NCI-H2196 (cell line): ENCODE data around the gene WNT5B.

ENCODE experiments used
- DNase-seq: peaks from one replicate; lab custom pipeline; 2025; ENCODE audit not compliant: unreplicated experiment; lab: John Stamatoyannopoulos, UW

Gene WNT5B

DNA sequence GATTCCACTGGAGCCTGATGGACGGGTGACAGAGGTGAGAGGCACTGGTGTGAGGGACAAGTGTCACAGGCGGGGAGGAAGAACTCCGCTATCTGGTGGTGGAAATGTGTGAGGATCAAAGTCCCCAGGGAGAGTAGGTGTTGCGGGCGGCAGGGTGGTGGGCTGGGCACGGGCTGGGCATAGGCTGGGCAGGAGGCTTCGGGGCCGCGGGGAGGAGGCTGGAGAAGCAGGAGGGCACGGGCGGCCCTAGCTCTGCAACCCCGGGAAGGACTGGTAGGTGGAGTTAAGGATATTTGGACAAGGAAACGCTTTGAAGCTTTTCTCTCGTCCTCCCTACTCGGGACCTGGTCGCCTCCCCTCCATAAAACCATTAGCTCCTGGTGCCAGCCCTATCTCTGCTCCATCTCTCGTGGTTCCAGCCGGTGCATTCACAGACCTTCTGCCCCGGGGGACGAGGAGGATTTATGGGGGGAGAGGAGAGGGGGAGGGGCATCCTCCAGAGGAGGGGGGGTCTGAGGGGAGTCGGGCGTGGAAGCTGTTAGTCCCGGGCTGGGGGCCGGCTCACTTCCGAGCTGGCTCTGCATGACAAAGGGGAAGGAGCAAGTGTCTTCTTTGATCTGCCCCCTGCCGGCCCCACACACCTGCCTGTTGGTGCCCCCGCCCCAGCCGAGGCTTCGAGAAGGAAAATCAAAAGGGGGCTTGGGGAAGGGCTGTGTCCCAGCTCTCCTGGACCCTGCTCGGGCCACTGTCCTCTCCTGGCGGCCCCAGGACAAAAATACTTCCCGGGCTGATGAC is 504 bp downstream of the WNT5B start:
- no peak for DNase-seq

DNA sequence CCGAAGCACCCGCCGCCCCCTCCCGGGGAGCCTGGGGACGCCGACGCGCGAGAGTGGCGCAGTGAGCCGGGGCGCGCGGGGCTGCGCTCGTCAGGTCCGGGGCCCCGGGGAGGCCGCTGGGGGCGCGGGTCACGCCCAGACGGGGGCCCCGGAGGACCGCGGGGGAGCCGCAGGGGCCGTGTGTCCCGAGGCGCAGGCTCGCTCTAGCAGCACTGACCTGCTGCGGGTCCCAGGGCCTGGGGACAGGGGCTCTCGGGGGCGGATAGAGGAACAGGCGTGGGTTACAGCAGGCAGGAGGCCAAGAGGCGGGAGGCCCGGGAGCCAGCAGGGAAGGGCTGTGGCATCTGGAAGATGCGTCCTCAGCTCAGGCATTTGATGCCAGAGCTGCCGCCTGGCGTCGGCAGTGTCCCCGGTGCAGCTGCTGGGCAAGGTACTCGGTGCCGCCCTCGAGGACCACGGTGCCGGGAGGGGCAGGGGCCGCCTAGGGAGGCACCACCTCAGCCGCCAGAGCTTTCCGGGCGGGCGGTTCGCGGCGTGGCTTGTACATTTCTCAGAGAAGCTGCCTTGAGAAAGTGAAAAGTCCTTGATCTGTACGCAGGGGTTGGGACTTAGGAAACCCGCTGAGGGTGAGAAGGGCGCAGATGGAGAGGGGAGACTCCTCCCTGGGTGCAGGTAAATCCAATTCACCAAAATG is 1.2 kb downstream of the WNT5B start:
- peak; percentile 17 for DNase-seq

DNA sequence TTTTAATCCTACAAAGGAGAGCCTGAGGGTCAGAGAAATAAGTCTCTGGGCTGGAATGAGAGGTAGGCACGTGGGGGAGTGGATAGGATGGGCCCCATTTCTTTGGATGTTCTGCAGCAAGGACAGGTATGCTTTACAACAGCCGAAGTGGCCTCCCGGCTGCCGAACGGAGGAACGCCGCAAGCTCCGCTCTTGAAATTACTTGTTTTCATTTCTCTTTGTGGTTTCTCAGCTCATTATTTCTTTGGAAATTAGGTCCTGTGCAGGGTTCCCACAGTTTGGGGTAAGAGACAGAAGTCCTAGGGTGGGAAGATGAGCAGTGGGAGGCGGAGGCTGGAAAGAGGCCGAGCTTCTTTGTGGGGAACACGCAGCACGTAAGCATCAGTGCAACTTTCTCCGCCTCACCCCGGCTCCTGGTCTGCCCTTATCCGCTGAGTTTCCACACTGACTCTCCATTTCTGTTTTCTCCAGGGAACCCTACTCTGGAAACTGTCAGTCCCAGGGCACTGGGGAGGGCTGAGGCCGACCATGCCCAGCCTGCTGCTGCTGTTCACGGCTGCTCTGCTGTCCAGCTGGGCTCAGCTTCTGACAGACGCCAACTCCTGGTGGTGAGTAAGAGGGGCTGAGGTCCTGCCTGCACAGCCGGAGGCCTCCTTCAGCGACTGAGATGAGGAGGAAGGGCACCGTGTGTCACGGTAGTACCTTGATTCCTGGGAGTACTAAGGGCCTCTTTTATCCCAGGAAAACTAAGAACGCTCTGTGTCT is 2.0 kb downstream of the WNT5B start:
- no peak for DNase-seq

DNA sequence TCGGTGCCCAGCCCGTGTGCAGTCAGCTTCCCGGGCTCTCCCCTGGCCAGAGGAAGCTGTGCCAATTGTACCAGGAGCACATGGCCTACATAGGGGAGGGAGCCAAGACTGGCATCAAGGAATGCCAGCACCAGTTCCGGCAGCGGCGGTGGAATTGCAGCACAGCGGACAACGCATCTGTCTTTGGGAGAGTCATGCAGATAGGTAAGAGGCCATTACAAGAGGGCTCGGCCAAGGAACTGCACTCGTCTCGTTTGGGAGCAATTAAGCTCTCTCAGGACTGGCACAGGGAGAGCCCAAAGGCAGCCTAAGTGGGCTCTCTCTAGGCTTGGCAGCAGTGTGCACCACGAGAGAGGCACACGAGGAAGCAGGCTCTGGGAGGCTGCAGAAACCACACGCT is 3.7 kb downstream of the WNT5B start:
- DNase-seq: no peak

DNA sequence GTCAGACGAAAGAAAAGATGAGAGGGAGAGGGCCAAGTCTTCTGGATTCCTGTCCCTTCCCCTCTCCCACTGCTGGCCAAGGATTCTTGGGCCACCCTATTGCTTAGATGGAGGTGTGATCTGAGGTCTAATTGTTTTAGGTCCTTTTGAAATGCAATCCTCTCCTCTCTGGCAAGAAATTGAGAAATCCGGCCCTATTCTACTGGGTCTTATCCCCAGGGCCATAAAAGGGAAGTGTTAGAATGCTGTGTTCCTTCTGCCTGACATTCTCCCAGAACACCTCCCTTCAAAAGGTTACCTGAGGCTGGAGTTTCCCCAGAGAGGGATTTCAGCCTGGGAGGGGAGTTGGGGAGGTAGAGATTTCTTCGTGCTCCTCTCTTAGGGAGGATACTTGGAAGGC is 4.4 kb downstream of the WNT5B start:
- no peak for DNase-seq

DNA sequence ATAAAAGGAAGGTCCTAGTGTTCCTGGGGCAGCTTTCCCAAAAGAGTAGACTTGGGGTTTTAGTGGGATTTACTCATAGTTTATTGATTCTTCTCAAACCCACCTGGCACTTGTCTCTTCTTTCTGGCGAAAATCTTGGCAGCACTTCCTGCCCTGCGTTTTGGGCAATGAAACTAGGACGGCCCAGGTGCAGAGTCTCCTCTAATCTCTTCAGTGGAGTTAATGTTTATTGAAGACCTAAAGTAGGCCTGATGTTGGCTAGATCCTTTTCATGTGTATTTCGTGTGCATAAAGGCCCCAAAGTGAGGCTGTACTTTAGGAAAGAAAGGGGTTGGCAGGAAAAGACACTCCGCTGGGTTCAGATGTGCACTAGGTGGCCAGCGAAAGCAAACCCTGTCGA is 5.1 kb downstream of the WNT5B start:
- DNase-seq: no peak

DNA sequence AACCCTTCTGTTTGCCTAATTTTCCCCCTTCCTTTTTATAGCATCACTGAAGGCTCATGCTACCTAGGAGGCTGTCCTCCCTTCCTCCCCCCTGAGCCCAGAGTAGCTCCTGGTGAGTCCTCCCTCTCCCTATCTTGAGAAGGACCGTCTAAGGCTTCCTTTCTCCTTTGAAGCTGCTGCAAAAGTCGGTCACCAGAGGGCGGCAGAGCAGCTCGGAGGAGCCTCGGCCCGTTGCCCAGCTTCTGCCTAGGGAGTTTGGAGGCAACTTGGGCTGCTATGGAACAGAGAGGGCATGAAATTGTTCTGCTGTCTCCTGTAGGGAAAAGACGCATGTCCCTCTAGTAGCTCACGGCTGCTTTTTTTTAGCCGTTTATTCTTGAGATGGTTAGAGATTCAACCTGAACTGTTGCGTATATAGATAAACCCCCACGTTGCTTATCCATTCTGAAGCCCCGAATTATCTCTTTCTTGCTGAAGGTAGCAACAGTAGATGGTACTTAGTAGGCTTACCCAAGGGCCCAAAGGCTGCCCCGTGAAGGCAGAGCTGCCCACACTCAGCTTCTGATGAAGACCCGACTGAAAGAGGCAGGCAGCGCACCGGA is 5.7 kb downstream of the WNT5B start:
- DNase-seq: peak; percentile 60

DNA sequence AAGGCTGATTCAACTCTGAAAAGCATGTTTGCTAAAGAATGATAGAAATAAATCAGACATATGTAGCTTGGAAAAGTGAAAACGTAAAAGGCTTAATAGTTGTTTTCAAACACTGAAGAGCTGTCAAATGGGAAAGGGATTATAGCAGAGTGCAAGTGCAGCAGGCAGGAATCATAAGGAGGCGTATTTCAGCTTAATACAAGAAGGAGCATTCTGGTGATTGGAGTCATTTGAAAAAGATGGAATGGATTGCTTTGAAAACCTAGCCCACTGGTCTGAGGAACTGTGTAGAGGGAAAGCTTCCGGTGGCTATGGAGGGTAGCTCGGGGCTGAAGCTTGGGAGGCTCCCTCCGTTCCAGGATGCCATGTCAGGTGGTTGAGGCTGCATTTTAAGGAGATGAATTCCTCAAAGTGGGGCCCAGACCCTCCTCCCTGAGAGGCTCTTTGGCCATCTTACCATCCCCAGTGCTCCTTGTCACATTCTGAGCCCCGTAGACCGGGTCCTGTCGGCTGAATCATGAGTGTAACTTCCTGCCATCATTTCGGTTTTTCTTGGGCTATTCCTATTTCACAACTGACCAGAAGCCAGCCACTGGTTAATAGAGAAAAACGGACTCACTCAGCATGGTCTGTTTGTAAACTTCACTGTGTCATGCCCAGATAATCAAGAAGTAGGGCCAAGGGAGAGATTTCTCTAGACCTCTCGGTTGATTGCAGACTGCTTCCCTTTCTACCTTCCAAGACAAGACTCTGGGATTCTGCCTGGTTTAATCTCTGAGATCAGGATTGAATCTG is 6.5 kb downstream of the WNT5B start:
- no peak for DNase-seq

DNA sequence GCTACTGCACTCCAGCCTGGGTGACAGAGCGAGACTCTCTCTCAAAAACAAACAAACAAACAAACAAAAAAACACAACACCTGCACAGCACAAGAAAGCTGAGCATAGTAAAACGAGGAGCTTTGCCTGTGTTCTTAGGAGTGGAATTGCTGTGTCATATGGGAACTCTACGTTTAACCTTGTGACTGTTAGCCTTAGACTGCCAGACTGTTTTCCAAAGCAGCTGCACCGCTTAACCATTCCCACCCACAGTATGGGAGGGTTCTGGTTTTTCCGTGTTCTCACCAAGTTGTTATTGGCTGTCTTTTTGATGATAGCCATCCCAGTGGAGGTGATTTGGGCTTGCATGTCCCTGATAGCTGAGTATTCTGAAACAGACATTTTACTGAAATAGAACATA is 9.2 kb downstream of the WNT5B start:
- DNase-seq: no peak

DNA sequence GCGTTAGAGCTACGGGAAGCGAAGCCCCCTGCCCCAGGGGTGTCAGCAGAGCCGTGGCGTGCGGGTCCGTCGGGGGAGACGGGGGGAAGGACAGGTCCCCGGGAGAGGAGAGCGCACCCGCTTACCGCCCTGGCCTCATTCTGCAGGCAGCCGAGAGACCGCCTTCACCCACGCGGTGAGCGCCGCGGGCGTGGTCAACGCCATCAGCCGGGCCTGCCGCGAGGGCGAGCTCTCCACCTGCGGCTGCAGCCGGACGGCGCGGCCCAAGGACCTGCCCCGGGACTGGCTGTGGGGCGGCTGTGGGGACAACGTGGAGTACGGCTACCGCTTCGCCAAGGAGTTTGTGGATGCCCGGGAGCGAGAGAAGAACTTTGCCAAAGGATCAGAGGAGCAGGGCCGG is 10.5 kb downstream of the WNT5B start:
- DNase-seq: no peak

DNA sequence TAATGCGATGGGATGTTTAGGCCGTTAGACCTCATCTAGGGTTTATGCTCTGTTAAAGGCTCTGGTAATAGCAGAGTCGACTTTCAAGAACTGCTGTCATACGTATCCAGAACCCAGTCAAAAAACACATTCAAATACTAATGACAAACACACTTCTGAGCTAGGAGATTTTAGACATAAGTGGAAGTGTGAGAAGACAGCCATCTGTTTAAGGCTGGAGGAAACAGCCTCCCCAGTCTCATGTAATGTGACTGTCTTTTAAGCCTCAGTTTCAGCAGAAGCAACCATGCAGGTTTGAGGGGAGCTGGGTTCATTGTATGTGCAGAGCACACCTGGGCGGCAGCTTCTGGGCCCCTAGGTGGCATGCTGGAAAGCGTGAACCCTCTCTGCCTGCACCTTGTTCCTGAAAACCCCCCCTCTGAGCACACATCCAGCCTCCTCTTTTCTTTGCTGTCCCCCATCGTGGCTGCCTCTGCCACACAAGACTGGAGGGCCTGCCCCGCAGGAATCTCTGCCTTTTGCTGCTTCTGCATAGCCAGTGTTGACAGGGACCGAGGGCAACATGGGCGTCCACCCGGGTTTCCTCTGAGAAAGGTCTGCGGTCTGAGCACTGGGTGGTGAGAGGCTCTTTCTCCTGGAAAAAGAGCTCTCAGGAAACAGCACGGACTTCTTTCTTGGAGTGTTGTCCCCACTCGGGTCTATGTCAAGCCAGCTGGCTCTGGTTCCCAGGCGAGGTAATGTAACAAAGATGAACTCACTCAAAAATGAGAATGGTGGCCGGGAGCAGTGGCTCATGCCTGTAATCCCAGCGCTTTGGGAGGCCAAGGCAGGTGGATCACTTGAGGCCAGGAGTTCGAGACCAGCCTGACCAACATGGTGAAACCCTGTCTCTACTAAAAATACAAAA is 11.6 kb downstream of the WNT5B start:
- no peak for DNase-seq

DNA sequence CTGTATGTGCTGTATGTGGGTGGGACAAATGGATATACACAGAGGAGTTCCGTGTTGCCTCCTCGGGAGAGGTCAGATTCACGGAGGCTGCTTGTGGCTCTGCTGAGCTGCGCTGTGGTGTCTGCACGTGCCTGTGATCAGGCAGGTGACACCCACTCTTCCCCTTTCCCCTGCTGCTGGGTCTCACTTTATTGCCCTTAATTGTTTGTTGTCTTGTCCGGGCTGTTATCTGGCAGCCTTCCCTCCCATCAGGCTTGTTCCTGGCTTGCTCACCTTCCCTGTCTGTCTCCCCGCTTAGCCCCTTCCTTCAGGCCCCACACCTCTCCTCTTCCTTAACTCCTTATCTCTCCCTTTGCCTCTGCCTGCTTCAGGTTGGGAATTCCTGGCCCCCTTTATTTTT is 13.5 kb downstream of the WNT5B start:
- DNase-seq: no peak

DNA sequence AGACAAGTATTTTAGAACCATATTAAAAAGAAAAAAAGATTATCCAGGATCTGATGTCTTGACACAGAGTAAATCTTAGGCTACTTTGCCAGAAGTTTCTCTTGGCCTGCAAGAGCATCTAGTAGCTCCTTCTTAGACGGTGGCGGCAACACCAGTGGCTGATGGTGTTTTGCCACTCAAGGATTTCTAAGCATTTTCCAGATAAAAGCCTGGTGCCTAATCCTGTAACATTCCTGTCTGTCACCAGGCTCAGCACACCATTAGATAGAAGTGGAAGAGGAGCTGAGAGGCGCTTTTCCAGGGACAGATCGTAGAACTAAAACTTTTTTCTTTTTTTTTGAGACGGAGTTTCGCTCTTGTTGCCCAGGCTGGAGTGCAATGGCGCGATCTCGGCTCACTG is 14.0 kb downstream of the WNT5B start:
- DNase-seq: no peak

DNA sequence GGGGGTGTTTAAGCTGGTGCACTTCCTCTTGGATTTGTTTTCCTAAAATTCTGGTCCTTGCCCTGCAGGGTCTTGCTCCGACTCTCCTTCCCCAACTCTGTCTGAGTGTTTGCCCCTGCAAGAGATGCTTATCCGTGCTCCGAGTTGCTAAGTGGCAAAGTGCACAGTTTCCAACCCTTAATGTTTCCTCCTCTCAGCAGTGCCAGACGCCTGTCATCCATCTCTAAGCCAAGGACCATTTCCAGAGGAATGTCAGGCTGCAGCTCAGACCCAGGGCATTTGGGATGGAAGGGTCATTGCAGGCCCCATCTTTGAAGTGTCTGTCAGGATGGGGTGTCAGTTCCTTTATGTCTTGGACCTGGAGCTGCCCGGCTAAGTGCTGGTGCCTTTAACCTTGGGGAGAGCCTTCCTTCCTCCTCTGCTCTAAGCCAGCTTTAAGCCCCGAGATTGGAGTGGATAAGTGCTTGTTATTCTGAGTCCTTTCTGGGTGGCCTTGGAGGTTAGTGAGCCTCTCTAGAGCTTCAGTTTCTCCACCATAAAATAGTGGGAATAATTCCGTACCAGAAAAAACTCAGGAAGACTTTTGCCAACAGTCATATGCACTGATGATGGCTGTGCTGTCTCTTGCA is 15.0 kb downstream of the WNT5B start:
- DNase-seq: no peak

DNA sequence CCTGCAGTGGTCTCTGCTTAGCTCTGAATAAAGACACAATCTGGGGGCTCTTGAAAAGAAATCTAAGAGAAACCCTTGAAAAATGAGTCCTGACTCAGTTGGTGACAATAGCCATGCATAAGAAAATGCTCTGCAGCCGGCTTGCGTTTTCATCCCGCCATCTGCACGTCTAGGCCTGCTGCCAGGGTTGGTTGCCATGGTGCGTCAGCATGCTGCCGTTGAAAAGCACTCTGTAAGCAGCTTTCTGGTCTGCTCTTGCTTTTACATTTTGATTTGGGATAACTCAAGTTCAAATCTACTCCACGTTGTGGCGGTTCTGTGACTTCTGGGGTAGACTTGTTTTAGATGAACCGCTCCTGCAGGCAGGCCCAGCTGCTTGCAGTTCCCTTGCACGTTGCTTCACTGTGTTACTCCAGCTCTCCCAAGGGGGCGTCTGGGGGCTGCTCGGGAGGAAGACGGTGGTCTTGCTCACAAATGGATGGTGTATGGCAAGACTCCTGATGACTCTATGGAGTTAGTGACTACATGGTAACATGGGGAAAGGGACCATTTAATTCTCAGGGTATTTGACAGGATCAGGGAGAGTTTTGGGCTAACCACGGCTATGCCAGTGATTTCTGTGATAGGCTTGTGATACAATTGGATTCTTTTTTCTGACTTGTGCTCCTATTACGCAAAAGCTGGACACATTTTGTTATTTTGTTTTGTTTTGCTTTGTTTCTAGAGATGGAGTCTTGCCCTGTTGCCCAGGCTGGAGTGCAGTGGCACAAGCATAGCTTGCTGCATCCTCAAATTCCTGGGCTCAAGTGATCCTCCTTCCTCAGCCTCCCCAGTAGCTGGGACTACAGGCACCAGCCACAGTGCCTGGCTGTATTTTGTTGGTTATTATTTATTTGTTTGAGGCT is 15.8 kb downstream of the WNT5B start:
- peak; percentile 51 for DNase-seq

DNA sequence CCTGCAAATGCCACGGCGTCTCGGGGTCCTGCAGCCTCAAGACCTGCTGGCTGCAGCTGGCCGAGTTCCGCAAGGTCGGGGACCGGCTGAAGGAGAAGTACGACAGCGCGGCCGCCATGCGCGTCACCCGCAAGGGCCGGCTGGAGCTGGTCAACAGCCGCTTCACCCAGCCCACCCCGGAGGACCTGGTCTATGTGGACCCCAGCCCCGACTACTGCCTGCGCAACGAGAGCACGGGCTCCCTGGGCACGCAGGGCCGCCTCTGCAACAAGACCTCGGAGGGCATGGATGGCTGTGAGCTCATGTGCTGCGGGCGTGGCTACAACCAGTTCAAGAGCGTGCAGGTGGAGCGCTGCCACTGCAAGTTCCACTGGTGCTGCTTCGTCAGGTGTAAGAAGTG is 16.8 kb downstream of the WNT5B start:
- DNase-seq: no peak

DNA sequence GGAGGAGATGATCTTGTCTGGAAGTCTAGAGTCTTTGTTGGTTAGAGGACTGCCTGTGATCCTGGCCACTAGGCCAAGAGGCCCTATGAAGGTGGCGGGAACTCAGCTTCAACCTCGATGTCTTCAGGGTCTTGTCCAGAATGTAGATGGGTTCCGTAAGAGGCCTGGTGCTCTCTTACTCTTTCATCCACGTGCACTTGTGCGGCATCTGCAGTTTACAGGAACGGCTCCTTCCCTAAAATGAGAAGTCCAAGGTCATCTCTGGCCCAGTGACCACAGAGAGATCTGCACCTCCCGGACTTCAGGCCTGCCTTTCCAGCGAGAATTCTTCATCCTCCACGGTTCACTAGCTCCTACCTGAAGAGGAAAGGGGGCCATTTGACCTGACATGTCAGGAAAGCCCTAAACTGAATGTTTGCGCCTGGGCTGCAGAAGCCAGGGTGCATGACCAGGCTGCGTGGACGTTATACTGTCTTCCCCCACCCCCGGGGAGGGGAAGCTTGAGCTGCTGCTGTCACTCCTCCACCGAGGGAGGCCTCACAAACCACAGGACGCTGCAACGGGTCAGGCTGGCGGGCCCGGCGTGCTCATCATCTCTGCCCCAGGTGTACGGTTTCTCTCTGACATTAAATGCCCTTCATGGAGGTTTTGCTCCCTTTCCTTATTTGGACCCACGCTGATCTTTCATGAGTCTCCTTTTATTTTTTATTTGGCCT is 17.7 kb downstream of the WNT5B start:
- DNase-seq: no peak

DNA sequence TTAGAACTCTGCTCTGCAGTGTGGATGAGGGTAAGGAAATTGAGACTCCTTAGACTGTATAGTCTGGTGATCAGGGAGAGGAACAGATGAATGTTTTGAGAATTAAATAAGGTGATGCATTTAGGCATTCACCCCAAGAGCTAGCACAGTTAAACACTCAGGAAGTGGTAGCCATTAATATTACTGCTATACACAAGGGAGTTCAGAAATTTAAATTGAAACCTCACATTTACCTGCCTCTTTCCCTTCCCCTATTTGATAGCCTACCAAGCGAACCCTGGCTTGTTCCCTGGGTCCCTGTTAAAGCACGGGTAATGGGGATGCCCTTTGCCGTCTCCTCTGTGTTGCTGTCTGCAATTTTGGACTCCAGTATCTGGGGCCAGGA is 18.2 kb downstream of the WNT5B start:
- no peak for DNase-seq
